ENCODE results near the gene CCL25.
"Not testable (repeated sequence)": the region's sequence is repeated elsewhere in the genome, so short reads cannot be mapped to it uniquely, and the experiment has no call there.

Gene CCL25

GRCh38 chr19:8017808-8018207 is 34.8 kb upstream of the CCL25 start:
- intact Hi-C loops (cut with DNase I; ENCODE audit: low total_unique reads) = no loop called here
- DNase-seq = no peak

GRCh38 chr19:8020681-8021080 is 31.9 kb upstream of the CCL25 start:
- no peak for DNase-seq
- H3K27me3 ChIP-seq = no peaks in the 10 kb centered on the region
- intact Hi-C loops (cut with DNase I; ENCODE audit: low total_unique reads) = no loop called here

More at GRCh38 chr19:8017808-8018207, 34.8 kb upstream of the CCL25 start:
- Histone ChIP-seq H3K27me3 (no peaks in the 10 kb centered on the region), H3K4me1 (no peaks in the 10 kb centered on the region), H3K27ac (no peak overlapping the region), H3K9me3 (no peaks in the 10 kb centered on the region), H3K4me3 (no peak overlapping the region), H3K36me3 (no peaks in the 10 kb centered on the region)
- TF ChIP-seq CTCF (IDR thresholded peaks at IDR 0.05) = no peak

GRCh38 chr19:8021374-8021773 is 31.2 kb upstream of the CCL25 start:
- no peak overlapping the region for H3K27ac ChIP-seq
- intact Hi-C loops (cut with DNase I; ENCODE audit: low total_unique reads) = no loop called here
- no peaks in the 10 kb centered on the region for H3K36me3 ChIP-seq
- no peak overlapping the region for H3K4me3 ChIP-seq
- TF ChIP-seq CTCF (IDR thresholded peaks at IDR 0.05) = no peak
- DNase-seq = no peak
- no peaks in the 10 kb centered on the region for H3K4me1 ChIP-seq
- no peaks in the 10 kb centered on the region for H3K9me3 ChIP-seq
- no peaks in the 10 kb centered on the region for H3K27me3 ChIP-seq

More at GRCh38 chr19:8020681-8021080, 31.9 kb upstream of the CCL25 start:
- no peak for TF ChIP-seq CTCF (IDR thresholded peaks at IDR 0.05)
- no peak overlapping the region for H3K4me3 ChIP-seq
- H3K4me1 ChIP-seq = no peaks in the 10 kb centered on the region
- H3K9me3 ChIP-seq = no peaks in the 10 kb centered on the region
- no peaks in the 10 kb centered on the region for H3K36me3 ChIP-seq
- no peak overlapping the region for H3K27ac ChIP-seq

DNA sequence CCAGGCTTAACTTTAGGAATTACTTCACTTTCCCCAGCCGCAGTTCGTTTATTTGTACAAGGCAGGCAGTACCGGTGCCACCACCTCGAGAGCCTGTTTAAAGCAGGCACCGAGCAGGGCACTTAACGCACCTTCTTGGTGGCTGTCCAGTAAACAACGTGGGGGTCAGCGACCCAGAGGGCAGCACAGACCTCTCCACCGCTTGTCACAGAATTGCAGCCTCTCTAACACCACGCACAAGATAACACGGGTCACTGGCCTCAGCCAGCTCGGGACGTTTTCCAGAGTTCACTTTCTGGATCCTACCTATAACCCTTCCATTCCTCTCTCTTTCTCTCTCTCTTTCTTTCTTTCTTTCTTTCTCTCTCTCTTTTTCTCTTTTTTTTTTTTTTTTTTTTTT is 30.3 kb upstream of the CCL25 start:
- no peak for TF ChIP-seq CTCF (IDR thresholded peaks at IDR 0.05)
- no peak for DNase-seq
- Histone ChIP-seq H3K27ac (no peak overlapping the region), H3K36me3 (no peaks in the 10 kb centered on the region), H3K4me3 (no peak overlapping the region), H3K4me1 (no peaks in the 10 kb centered on the region), H3K27me3 (no peaks in the 10 kb centered on the region), H3K9me3 (no peaks in the 10 kb centered on the region)
- intact Hi-C loops (cut with DNase I; ENCODE audit: low total_unique reads) = no loop called here

DNA sequence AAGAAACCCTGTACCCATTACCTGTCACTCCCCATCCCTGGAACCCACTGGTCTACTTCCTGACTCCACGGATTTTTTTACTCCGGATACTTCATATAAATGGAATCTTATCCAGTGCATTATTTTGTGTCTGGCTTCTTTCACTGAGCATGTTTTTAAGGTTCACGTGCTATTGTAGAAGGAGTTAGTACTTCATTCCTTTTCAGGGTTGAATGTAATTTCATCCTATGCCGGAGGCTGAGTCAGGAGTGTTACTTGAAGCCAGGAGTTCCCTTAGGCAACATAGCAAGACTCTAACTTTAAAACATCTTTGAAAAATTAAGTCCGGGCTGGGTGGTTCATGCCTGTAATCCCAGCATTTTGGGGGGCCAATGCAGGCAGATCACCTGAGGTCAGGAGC is 29.2 kb upstream of the CCL25 start:
- Histone ChIP-seq H3K27me3 (no peaks in the 10 kb centered on the region), H3K4me3 (no peak overlapping the region), H3K4me1 (no peaks in the 10 kb centered on the region), H3K27ac (no peak overlapping the region), H3K9me3 (no peaks in the 10 kb centered on the region), H3K36me3 (no peaks in the 10 kb centered on the region)
- TF ChIP-seq CTCF (IDR thresholded peaks at IDR 0.05) = no peak
- no peak for DNase-seq
- intact Hi-C loops (cut with DNase I; ENCODE audit: low total_unique reads) = no loop called here

- intact Hi-C loops (cut with DNase I; ENCODE audit: low total_unique reads); H3K9me3 ChIP-seq; H3K36me3 ChIP-seq; DNase-seq; H3K4me3 ChIP-seq; H3K27ac ChIP-seq; H3K27me3 ChIP-seq; H3K4me1 ChIP-seq: not testable (repeated sequence)
Observed at GRCh38 chr19:8024256-8024655, 28.3 kb upstream of the CCL25 start.
